Type B pancreatic cell (in vitro differentiated cells): Measurements from ENCODE around the gene IL12RB2. TPM values are rescaled to one million over a fixed set of nuclear protein-coding genes. Genes with fewer than 3 reads are reported as not detected.
"Not testable (repeated sequence)": the region's sequence is repeated elsewhere in the genome, so short reads cannot be mapped to it uniquely, and the experiment has no call there.

ENCODE experiments used
- DNase-seq: peaks from one replicate; pipeline ENCODE4 v3.0.0; 2021; ENCODE audit warnings: mixed read lengths; ENCODE audit not compliant: unreplicated experiment; ENCODE audit errors: extremely low spot score
- H3K27ac Mint-ChIP-seq: 2 replicates; pipeline ENCODE4 v1.8.0; 2021; ENCODE audit warnings: mild to moderate bottlenecking, mixed read lengths
- H3K27me3 Mint-ChIP-seq: 2 replicates; pipeline ENCODE4 v1.8.0; 2021; ENCODE audit warnings: mixed read lengths
- H3K36me3 Mint-ChIP-seq: 2 replicates; pipeline ENCODE4 v1.8.0; 2021; ENCODE audit warnings: mixed read lengths
- H3K4me1 Mint-ChIP-seq: one replicate; pipeline ENCODE4 v1.8.0; 2021; ENCODE audit warnings: mixed read lengths; ENCODE audit not compliant: unreplicated experiment
- H3K4me3 Mint-ChIP-seq: 2 replicates; pipeline ENCODE4 v1.8.0; 2021; ENCODE audit warnings: mild to moderate bottlenecking, mixed read lengths
- H3K9me3 Mint-ChIP-seq: 2 replicates; pipeline ENCODE4 v1.8.0; 2021; ENCODE audit warnings: mixed read lengths
- total RNA-seq: library from RNA; stranded (reverse); gene quantifications from 2 replicates; pipeline ENCODE4 v1.2.1, GENCODE V29; 2021; ENCODE audit warnings: low replicate concordance
- TF ChIP-seq, protein P1 (sequence below): fragments of 200-600 bp; sonication (generic); conservative IDR thresholded peaks from 2 replicates; pipeline ENCODE4 v1.5.0; 2021; ENCODE audit warnings: antibody characterized with exemption, mild to moderate bottlenecking

IL12RB2 gene
- total RNA-seq, 1 donor from 2014 or later: 0.46 TPM

- no peak for DNase-seq
- TF ChIP-seq, protein P1, sequence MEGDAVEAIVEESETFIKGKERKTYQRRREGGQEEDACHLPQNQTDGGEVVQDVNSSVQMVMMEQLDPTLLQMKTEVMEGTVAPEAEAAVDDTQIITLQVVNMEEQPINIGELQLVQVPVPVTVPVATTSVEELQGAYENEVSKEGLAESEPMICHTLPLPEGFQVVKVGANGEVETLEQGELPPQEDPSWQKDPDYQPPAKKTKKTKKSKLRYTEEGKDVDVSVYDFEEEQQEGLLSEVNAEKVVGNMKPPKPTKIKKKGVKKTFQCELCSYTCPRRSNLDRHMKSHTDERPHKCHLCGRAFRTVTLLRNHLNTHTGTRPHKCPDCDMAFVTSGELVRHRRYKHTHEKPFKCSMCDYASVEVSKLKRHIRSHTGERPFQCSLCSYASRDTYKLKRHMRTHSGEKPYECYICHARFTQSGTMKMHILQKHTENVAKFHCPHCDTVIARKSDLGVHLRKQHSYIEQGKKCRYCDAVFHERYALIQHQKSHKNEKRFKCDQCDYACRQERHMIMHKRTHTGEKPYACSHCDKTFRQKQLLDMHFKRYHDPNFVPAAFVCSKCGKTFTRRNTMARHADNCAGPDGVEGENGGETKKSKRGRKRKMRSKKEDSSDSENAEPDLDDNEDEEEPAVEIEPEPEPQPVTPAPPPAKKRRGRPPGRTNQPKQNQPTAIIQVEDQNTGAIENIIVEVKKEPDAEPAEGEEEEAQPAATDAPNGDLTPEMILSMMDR: no peak
- H3K27me3 Mint-ChIP-seq: no peaks in the 10 kb centered on the region
- no peak overlapping the region for H3K4me3 Mint-ChIP-seq
- H3K36me3 Mint-ChIP-seq: peaks cover 15% of the 10 kb centered on the region
- H3K27ac Mint-ChIP-seq: no peak overlapping the region
- no peaks in the 10 kb centered on the region for H3K9me3 Mint-ChIP-seq
- no peaks in the 10 kb centered on the region for H3K4me1 Mint-ChIP-seq
Observed at GRCh38 chr1:67407498-67407897, 99.8 kb downstream of the IL12RB2 start.

DNA sequence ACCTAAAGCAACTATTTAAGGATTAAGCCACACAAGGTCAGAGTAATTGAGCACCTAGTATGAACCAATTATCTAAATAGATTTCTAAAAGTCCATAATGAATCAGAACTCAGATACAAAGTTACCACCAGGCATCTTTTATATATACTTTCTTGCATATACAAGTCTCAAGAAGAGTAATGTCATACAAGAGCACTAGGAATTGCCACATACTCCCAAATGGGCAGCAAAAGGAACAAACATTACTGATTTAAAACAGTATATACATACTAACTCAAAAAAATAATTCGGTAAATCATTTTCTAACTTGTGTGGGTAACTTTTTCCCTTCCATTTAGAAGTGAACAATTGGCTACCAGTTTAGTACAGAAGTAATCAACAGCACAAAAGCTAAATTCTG, 100.5 kb downstream of the IL12RB2 start:
- H3K4me1 Mint-ChIP-seq: no peaks in the 10 kb centered on the region
- no peak overlapping the region for H3K27ac Mint-ChIP-seq
- H3K4me3 Mint-ChIP-seq: no peak overlapping the region
- no peaks in the 10 kb centered on the region for H3K9me3 Mint-ChIP-seq
- no peaks in the 10 kb centered on the region for H3K27me3 Mint-ChIP-seq
- TF ChIP-seq, protein P1: no peak
- DNase-seq: no peak
- H3K36me3 Mint-ChIP-seq: peaks cover 15% of the 10 kb centered on the region

DNA sequence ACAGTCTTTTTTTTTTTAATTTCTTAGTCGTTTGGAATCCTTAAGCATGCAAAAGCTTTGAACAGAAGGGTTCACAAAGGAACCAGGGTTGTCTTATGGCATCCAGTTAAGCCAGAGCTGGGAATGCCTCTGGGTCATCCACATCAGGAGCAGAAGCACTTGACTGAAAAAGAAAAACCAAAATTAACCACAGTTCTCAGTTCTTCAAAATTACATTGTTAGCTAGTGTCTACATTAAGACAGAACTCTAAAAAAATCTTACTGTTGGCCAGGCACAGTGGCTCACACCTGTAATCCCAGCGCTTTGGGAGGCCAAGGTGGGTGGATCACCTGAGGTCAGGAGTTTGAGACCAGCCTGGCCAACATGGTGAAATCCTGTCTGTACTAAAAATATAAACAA, 105.4 kb downstream of the IL12RB2 start:
- not testable (repeated sequence) for DNase-seq
- peaks cover 37% of the 10 kb centered on the region for H3K36me3 Mint-ChIP-seq

DNA sequence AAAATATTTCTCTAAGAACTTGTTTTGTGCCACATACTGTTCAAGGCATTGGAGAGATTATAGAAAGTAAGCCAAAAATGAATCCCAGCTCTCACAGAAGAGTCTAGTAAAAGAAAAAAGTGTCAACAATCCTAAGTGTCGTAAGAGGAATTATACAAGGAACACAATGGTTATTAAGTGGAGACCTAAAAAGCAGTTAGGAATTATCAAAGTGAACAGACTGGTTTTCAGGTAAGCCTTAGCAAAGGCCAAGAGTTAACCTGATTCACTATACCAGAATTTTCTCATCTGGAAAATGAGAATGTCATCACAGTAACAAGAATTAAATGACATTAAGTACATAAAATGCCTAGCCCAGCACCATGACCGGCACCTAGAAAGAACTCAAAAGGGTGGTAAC, 106.9 kb downstream of the IL12RB2 start:
- no peak overlapping the region for H3K4me3 Mint-ChIP-seq
- no peak for DNase-seq
- peaks cover 43% of the 10 kb centered on the region for H3K36me3 Mint-ChIP-seq
- TF ChIP-seq, protein P1: no peak
- H3K27me3 Mint-ChIP-seq: no peaks in the 10 kb centered on the region
- H3K4me1 Mint-ChIP-seq: no peaks in the 10 kb centered on the region
- no peaks in the 10 kb centered on the region for H3K9me3 Mint-ChIP-seq
- no peak overlapping the region for H3K27ac Mint-ChIP-seq

More for the DNA sequence above, 105.4 kb downstream of the IL12RB2 start:
- H3K27ac Mint-ChIP-seq, H3K9me3 Mint-ChIP-seq, H3K27me3 Mint-ChIP-seq, H3K4me1 Mint-ChIP-seq, H3K4me3 Mint-ChIP-seq: not testable (repeated sequence)

GRCh38 chr1:67415041-67415440, 107.4 kb downstream of the IL12RB2 start:
- Mint-ChIP-seq H3K9me3 (no peaks in the 10 kb centered on the region), H3K27ac (no peak overlapping the region), H3K36me3 (peaks cover 42% of the 10 kb centered on the region), H3K27me3 (no peaks in the 10 kb centered on the region), H3K4me3 (no peak overlapping the region), H3K4me1 (no peaks in the 10 kb centered on the region)
- DNase-seq: no peak
- TF ChIP-seq, protein P1: no peak

GRCh38 chr1:67417733-67418132, 110.1 kb downstream of the IL12RB2 start:
- not testable (repeated sequence) for H3K27ac Mint-ChIP-seq, H3K27me3 Mint-ChIP-seq, H3K9me3 Mint-ChIP-seq, DNase-seq, H3K4me3 Mint-ChIP-seq, H3K4me1 Mint-ChIP-seq
- H3K36me3 Mint-ChIP-seq: peaks cover 48% of the 10 kb centered on the region
